ENCODE results near the gene PIK3R5. TPM values are rescaled to one million over a fixed set of nuclear protein-coding genes. Genes with fewer than 3 reads are reported as not detected.
"Not testable (repeated sequence)": the region's sequence is repeated elsewhere in the genome, so short reads cannot be mapped to it uniquely, and the experiment has no call there.

The PIK3R5 gene
- total RNA-seq, 2 donors from 2014 or later: 30.7 to 42.9 TPM

DNA sequence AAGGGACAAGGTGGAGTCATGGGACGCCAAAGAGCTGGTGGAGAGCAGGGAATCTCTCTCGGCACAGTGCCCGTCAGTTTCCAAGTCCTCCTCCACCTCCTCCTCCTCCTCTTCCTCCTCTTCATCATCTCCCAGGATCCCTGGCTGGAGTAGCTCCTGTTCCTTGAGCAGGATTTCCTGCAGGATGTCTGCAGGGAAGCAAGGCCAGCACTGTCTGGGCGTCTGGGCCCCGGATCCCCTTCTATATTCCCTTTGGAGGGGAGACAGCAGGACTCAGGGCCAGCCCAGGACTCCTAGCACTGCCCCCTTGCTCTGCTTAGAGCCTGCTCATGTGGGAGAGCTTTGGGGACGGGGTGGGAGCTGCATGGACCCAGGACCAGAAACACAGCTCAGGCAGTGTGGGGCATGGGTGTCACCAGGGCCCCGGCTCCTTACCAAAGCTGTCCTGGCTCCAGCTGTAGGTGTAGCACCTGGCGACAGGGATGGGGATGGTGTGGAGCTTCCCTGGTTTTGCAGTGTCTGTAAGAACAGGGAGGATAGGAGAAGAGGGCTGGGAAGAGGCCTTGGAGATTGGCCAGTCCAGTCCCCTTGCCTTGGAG is 76.7 kb downstream of the PIK3R5 start:
- no peak overlapping the region for H3K4me3 ChIP-seq
- no peaks in the 10 kb centered on the region for H3K36me3 ChIP-seq
- ATAC-seq (ENCODE audit: insufficient number of reproducible peaks, low FRiP score, low read depth) (no peak), DNase-seq (ENCODE audit: low spot score) (no peak)
- no peaks in the 10 kb centered on the region for H3K9me3 ChIP-seq
- H3K27ac ChIP-seq: no peak overlapping the region
- TF ChIP-seq, protein P1, sequence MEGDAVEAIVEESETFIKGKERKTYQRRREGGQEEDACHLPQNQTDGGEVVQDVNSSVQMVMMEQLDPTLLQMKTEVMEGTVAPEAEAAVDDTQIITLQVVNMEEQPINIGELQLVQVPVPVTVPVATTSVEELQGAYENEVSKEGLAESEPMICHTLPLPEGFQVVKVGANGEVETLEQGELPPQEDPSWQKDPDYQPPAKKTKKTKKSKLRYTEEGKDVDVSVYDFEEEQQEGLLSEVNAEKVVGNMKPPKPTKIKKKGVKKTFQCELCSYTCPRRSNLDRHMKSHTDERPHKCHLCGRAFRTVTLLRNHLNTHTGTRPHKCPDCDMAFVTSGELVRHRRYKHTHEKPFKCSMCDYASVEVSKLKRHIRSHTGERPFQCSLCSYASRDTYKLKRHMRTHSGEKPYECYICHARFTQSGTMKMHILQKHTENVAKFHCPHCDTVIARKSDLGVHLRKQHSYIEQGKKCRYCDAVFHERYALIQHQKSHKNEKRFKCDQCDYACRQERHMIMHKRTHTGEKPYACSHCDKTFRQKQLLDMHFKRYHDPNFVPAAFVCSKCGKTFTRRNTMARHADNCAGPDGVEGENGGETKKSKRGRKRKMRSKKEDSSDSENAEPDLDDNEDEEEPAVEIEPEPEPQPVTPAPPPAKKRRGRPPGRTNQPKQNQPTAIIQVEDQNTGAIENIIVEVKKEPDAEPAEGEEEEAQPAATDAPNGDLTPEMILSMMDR (IDR thresholded peaks at IDR 0.05): no peak
- H3K4me1 ChIP-seq (ENCODE audit: control insufficient read depth in 1 of 2, low read depth in 2 of 2): no peaks in the 10 kb centered on the region
- H3K27me3 ChIP-seq (replicated peaks; ENCODE audit: insufficient read depth): no peaks in the 10 kb centered on the region

DNA sequence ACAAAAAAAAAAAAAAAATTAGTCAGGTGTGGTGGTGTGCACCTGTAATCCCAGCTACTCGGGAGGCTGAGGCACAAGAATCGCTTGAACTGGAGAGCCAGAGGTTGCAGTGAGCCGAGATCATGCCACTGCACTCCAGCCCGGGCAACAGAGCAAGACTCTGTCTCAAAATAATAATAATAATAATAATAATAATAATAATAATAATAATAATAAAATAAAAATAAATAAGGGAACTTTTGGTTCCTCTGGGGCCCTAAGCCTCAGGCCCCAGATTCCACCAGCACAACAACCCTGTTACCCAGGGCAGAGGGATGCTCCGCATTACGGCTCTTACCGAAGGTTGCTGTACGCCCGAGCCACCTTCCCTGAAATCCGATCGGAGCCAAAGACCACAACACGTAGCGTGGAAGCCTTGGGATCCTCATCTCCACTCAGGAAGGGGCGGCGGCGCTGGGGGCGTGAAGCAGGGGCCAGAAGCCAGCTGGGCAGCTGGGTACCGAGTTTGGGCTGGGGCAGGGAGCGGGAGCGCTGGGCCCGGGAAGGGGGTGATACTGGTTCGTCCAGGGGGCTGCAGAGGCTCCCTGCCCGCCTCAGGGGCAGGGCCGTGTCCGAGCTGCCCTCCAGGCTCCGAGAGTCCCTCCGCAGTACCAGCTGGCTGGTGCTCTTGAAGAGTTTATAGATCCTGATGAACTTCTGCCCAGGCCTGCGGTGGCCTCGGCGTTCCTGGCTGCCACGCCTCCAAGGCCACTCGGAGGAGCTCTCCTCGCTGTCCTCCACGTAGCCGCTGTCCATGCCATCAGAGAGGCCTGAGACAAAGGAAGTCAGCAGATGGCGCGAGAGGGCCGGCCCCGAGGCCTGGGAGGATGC is 77.4 kb downstream of the PIK3R5 start:
- DNase-seq (ENCODE audit: low spot score) (no peak), ATAC-seq (ENCODE audit: insufficient number of reproducible peaks, low FRiP score, low read depth) (no peak)
- TF ChIP-seq, protein P1 (IDR thresholded peaks at IDR 0.05): no peak
- no peaks in the 10 kb centered on the region for H3K36me3 ChIP-seq
- no peaks in the 10 kb centered on the region for H3K27me3 ChIP-seq (replicated peaks; ENCODE audit: insufficient read depth)
- no peak overlapping the region for H3K4me3 ChIP-seq
- no peaks in the 10 kb centered on the region for H3K9me3 ChIP-seq
- no peak overlapping the region for H3K27ac ChIP-seq
- no peaks in the 10 kb centered on the region for H3K4me1 ChIP-seq (ENCODE audit: control insufficient read depth in 1 of 2, low read depth in 2 of 2)

DNA sequence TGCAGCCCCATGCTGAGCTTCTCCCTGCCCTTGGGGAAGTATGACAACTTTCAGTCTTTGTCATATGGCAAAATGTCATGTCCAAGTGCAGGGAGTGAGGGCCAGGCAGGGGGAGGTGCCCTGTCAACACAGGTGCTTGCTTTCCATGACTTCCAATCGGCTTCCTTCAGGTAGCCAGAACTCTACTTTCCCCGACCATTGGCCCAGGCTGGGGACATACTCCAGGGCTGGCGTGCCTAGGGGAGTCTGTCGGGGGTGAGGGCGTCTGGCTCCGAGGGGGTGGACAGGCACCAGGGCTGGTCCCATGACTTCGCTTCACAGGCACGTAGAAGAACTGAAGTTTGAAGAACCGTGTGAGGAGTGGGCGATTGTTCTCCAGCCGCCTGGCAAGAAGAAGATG is 78.2 kb downstream of the PIK3R5 start:
- TF ChIP-seq, protein P1 (IDR thresholded peaks at IDR 0.05): no peak
- Histone ChIP-seq H3K9me3 (no peaks in the 10 kb centered on the region), H3K27ac (no peak overlapping the region), H3K4me1 (ENCODE audit: control insufficient read depth in 1 of 2, low read depth in 2 of 2) (no peaks in the 10 kb centered on the region), H3K27me3 (replicated peaks; ENCODE audit: insufficient read depth) (no peaks in the 10 kb centered on the region), H3K36me3 (no peaks in the 10 kb centered on the region), H3K4me3 (no peak overlapping the region)
- no peak for ATAC-seq (ENCODE audit: insufficient number of reproducible peaks, low FRiP score, low read depth)
- DNase-seq (ENCODE audit: low spot score): no peak

DNA sequence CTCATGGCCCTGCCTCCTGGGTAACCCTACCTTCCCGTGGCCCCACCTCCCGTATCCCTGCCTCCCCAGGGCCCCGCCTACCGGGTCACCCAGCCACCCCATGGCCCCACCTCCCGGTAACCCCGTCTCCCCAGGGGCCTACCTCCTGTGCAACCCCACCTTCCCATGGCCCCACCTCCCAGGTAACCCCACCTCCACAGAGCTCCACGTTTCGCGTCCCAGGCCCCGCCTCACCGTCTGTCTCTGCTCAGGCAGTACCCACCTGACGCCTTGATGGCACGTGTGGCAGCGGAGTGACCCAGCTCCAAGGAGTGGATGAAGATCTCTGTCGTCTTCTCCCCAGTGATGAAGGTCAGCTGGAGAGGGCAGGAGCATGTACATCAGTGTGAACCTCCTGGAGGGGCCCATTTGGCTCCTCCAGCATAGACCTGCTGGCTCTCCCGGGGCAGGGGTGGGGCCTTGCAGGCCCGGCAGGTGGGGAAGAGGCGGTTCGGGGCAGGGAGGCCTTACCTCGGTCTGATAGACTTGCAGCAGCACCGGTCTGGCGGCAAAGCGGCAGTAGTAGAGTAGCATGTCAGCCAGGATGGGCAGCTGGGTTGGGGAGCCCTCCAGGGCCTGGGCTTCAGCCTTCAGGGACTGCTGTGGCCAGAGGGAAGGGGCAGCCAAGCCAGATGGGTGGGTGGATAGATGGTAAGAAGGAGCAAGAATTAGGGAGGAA is 79.4 kb downstream of the PIK3R5 start:
- Histone ChIP-seq H3K4me3 (no peak overlapping the region), H3K4me1 (ENCODE audit: control insufficient read depth in 1 of 2, low read depth in 2 of 2) (no peaks in the 10 kb centered on the region), H3K9me3 (no peaks in the 10 kb centered on the region), H3K27me3 (replicated peaks; ENCODE audit: insufficient read depth) (no peaks in the 10 kb centered on the region), H3K27ac (no peak overlapping the region), H3K36me3 (no peaks in the 10 kb centered on the region)
- ATAC-seq (ENCODE audit: insufficient number of reproducible peaks, low FRiP score, low read depth) (no peak), DNase-seq (ENCODE audit: low spot score) (no peak)
- TF ChIP-seq, protein P1 (IDR thresholded peaks at IDR 0.05): no peak

DNA sequence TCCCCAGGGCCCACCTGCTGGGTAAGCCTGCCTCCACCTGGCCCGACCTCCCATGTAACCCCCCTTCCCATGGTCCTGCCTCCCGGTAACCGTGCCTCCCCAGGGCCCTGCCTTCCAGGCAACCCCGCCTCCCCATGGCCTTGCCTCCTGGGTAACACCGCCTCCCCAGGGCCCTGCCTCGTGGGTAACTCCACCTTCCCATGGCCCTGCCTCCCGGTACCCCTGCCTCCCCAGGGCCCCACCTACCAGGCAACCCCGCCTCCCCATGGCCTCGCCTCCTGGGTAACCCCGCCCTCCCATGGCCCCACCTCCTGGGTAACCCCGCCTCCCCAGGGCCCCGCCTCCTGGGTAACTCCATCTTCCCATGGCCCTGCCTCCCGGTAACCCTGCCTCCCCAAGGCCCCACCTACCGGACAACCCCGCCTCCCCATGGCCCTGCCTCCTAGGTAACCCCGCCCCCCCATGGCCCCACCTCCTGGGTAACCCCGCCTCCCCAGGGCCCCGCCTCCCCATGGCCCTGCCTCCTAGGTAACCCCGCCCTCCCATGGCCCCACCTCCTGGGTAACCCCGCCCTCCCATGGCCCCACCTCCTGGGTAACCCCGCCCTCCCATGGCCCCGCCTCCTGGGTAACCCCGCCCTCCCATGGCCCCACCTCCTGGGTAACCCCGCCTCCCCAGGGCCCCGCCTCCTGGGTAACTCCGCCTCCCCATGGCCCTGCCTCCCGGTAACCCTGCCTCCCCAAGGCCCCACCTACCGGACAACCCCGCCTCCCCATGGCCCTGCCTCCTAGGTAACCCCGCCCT is 80.1 kb downstream of the PIK3R5 start:
- H3K4me3 ChIP-seq; DNase-seq (ENCODE audit: low spot score); H3K27me3 ChIP-seq (replicated peaks; ENCODE audit: insufficient read depth); H3K36me3 ChIP-seq; H3K9me3 ChIP-seq; H3K27ac ChIP-seq; H3K4me1 ChIP-seq (ENCODE audit: control insufficient read depth in 1 of 2, low read depth in 2 of 2); ATAC-seq (ENCODE audit: insufficient number of reproducible peaks, low FRiP score, low read depth): not testable (repeated sequence)
